Measurements from ENCODE around the gene GLYATL2. TPM values are rescaled to one million over a fixed set of nuclear protein-coding genes. Genes with fewer than 3 reads are reported as not detected.

Gene GLYATL2
- total and polyA plus RNA-seq, 9 of the 15 experiments (the other 6 are each of a cell fraction or from before 2014, with no cell fraction given): not detected

DNA sequence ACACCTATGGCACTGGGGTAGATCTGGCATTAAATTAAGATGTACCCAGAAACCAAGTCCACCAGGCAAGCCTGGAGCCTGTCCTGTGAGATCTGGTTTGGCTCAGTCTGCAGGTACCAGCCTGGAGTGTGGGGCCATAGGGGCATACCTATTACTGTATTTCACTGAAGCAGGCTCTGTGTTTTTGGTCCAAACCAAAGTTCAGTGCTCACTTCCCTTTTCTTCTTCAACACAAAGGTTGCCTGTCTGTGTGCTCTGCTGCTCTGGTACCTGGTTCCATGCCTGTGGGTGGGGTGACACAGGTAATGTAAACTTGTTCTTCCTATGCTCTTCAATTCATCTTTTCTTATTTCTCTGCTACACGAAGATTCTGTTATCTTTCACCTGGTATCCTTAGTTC, 19.8 kb upstream of the GLYATL2 start:
- Histone ChIP-seq H3K4me2 (ENCODE audit: insufficient read depth, low read length) (no peak overlapping the region), H3K9me1 (ENCODE audit: control insufficient read depth, insufficient read depth, low read length) (no peaks in the 10 kb centered on the region), H4K20me1 (replicated peaks; ENCODE audit: control insufficient read depth, insufficient read depth, low read length) (no peaks in the 10 kb centered on the region), H3K4me1 (replicated peaks in 1 of 2; ENCODE audit: control insufficient read depth in 2 of 2, insufficient read depth in 2 of 2, low read length in 2 of 2) (no peaks in the 10 kb centered on the region), H3K36me3 (ENCODE audit: control insufficient read depth, insufficient read depth, low read length) (no peaks in the 10 kb centered on the region), H3K9ac (ENCODE audit: insufficient read depth in 1 of 2, low read depth in 2 of 2, low read length in 2 of 2) (no peak overlapping the region), H3K79me2 (ENCODE audit: control insufficient read depth, insufficient read depth, low read length) (no peaks in the 10 kb centered on the region), H2AFZ (ENCODE audit: low read depth, low read length) (no peak overlapping the region), H3K27me3 (ENCODE audit: control insufficient read depth in 2 of 2, insufficient read depth in 2 of 2, low read length in 2 of 2) (no peaks in the 10 kb centered on the region), H3K9me3 (replicated peaks; ENCODE audit: control insufficient read depth, insufficient read depth, low read depth, low read length) (no peaks in the 10 kb centered on the region), H3K27ac (ENCODE audit: extremely low read depth, low read depth, low read length) (no peak overlapping the region), H3K4me3 (no peak overlapping the region)
- BruUV-seq (replicated peaks): no TSS peak
- in situ Hi-C loops (cut with MboI) (no loop called here), intact Hi-C loops (cut with micrococcal nuclease) (no loop called here)
- no peak for DNase-seq (ENCODE audit: extremely low read depth in 1 of 4, low spot score in 3 of 4)
- FAIRE-seq: no peak
- POLR2A ChIA-PET: no interaction called here
- TF ChIP-seq ZNF75A (CRISPR knock-in tag; IDR thresholded peaks at IDR 0.05): no peak
- no peak for TF ChIP-seq FIP1L1 (IDR thresholded peaks at IDR 0.05; ENCODE audit: low read depth, low read length, poor library complexity, severe bottlenecking)
- ATAC-seq: no peak
- CTCF ChIA-PET (ENCODE audit: low intra/inter-chr PET ratio): no interaction called here
- WGBS (ENCODE audit: insufficient coverage, low coverage, missing lambda C conversion rate): 0% methylated on average over 1 of the region's 1 CpG

DNA sequence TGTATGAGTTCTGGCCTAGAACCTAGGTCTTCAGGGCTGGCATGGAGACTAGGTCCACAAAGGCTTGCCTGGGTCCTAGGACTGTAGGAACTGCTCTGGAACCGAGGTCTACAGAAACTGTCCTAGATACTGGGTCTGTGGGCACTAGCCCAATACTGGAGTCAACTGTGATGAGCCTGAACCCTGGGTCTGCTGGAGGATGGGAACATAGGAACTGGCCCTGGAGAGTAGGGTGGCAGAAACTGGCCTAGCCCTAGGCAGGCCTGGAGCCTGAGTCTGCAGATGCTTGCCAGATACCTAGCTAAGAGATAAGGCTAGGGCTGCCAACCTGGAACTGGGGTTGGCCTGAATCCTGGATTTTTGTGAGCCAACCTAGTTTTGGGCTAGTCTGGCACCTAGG, 19.2 kb upstream of the GLYATL2 start:
- BruUV-seq (replicated peaks): no TSS peak
- in situ Hi-C loops (cut with MboI): no loop called here
- intact Hi-C loops (cut with micrococcal nuclease): no loop called here

More for the DNA sequence above, 19.2 kb upstream of the GLYATL2 start:
- DNase-seq (ENCODE audit: extremely low read depth in 1 of 4, low spot score in 3 of 4) (no peak), ATAC-seq (no peak), FAIRE-seq (no peak)
- no peaks in the 10 kb centered on the region for H3K27me3 ChIP-seq (ENCODE audit: control insufficient read depth in 2 of 2, insufficient read depth in 2 of 2, low read length in 2 of 2)
- no CpG with 5 or more reads among the region's 1 CpG for WGBS (ENCODE audit: insufficient coverage, low coverage, missing lambda C conversion rate)
- no peaks in the 10 kb centered on the region for H3K9me3 ChIP-seq (replicated peaks; ENCODE audit: control insufficient read depth, insufficient read depth, low read depth, low read length)
- no peak overlapping the region for H3K9ac ChIP-seq (ENCODE audit: insufficient read depth in 1 of 2, low read depth in 2 of 2, low read length in 2 of 2)
- H3K36me3 ChIP-seq (ENCODE audit: control insufficient read depth, insufficient read depth, low read length): no peaks in the 10 kb centered on the region
- CTCF ChIA-PET (ENCODE audit: low intra/inter-chr PET ratio): no interaction called here
- H3K9me1 ChIP-seq (ENCODE audit: control insufficient read depth, insufficient read depth, low read length): no peaks in the 10 kb centered on the region
- POLR2A ChIA-PET: no interaction called here
- H3K4me3 ChIP-seq: no peak overlapping the region
- no peak overlapping the region for H2AFZ ChIP-seq (ENCODE audit: low read depth, low read length)
- no peaks in the 10 kb centered on the region for H3K4me1 ChIP-seq (replicated peaks in 1 of 2; ENCODE audit: control insufficient read depth in 2 of 2, insufficient read depth in 2 of 2, low read length in 2 of 2)
- TF ChIP-seq KAT8 (IDR thresholded peaks at IDR 0.05; ENCODE audit: low read depth): no peak
- TF ChIP-seq, protein P1, sequence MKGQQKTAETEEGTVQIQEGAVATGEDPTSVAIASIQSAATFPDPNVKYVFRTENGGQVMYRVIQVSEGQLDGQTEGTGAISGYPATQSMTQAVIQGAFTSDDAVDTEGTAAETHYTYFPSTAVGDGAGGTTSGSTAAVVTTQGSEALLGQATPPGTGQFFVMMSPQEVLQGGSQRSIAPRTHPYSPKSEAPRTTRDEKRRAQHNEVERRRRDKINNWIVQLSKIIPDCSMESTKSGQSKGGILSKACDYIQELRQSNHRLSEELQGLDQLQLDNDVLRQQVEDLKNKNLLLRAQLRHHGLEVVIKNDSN (CRISPR knock-in tag; IDR thresholded peaks at IDR 0.05): no peak
- TF ChIP-seq, protein P2, sequence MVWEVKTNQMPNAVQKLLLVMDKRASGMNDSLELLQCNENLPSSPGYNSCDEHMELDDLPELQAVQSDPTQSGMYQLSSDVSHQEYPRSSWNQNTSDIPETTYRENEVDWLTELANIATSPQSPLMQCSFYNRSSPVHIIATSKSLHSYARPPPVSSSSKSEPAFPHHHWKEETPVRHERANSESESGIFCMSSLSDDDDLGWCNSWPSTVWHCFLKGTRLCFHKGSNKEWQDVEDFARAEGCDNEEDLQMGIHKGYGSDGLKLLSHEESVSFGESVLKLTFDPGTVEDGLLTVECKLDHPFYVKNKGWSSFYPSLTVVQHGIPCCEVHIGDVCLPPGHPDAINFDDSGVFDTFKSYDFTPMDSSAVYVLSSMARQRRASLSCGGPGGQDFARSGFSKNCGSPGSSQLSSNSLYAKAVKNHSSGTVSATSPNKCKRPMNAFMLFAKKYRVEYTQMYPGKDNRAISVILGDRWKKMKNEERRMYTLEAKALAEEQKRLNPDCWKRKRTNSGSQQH (CRISPR knock-in tag; IDR thresholded peaks at IDR 0.05): no peak
- TF ChIP-seq FOSL1 (tag; conservative IDR thresholded peaks at IDR 0.05): no peak
- TF ChIP-seq TCFL5 (CRISPR knock-in tag; conservative IDR thresholded peaks at IDR 0.05): no peak
- no peak for TF ChIP-seq MEIS2 (IDR thresholded peaks at IDR 0.05; ENCODE audit: partially characterized antibody)
- TF ChIP-seq WHSC1 (IDR thresholded peaks at IDR 0.05; ENCODE audit: low read length): no peak
- no peak for TF ChIP-seq ZNF23 (CRISPR knock-in tag; IDR thresholded peaks at IDR 0.05)
- no peak overlapping the region for H3K4me2 ChIP-seq (ENCODE audit: insufficient read depth, low read length)
- H3K27ac ChIP-seq (ENCODE audit: extremely low read depth, low read depth, low read length): no peak overlapping the region
- no peaks in the 10 kb centered on the region for H3K79me2 ChIP-seq (ENCODE audit: control insufficient read depth, insufficient read depth, low read length)
- no peaks in the 10 kb centered on the region for H4K20me1 ChIP-seq (replicated peaks; ENCODE audit: control insufficient read depth, insufficient read depth, low read length)

Data from K562 (cell line).